H54 (cell line): Measurements from ENCODE around the gene LDLRAP1.
"Not testable (repeated sequence)": the region's sequence is repeated elsewhere in the genome, so short reads cannot be mapped to it uniquely, and the experiment has no call there.

Source experiments
- DNase-seq: peaks from one replicate; pipeline ENCODE4 v3.0.0; 2011; ENCODE audit warnings: low spot score, mixed read lengths; ENCODE audit not compliant: insufficient read length
- FAIRE-seq: peaks from 3 replicates; lab custom pipeline; 2011; peaks lifted over from hg19 to GRCh38; lab: Jason Lieb, UNC
- POLR2A ChIP-seq: IDR thresholded peaks from 2 replicates; pipeline ENCODE4 v1.6.1; 2011; ENCODE audit warnings: low read depth, mild to moderate bottlenecking, low read length

Gene LDLRAP1

GRCh38 chr1:25575191-25575590 lies 31.8 kb downstream of the LDLRAP1 start:
- DNase-seq (no peak), FAIRE-seq (no peak)
- no peak for TF ChIP-seq POLR2A

DNA sequence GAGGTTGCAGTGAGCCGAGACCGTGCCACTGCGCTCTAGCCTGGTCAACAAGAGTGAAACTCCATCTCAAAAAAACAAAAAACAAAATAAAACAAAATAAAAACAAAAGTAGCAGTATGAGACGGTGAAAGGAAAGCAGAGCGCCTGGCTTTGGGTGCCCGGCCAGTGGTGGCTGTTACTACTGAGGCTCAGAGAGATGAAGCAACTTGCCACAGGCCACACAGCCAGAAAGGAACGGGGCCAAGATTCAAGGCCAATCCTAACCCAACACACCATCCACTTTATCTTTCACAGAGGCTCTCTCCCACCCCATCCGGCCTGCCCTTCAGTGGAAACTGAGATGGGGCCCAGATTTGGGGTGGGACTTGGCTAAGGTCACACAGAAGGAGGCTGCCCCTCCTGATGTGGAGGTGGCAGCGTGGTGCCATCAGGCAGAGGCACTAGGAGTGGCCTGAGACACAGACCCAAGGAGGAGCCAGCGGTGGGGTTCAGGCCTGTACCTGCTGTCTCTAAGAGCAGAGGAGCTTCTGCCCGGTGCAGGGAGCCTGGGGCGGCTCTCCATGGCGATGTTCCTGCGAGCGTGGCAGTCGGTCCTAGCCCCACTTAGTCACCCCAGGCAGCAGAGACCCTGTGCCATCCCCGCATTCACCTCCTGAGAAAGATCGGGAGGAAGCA lies 33.2 kb downstream of the LDLRAP1 start:
- no peak for TF ChIP-seq POLR2A
- DNase-seq (no peak), FAIRE-seq (no peak)

DNA sequence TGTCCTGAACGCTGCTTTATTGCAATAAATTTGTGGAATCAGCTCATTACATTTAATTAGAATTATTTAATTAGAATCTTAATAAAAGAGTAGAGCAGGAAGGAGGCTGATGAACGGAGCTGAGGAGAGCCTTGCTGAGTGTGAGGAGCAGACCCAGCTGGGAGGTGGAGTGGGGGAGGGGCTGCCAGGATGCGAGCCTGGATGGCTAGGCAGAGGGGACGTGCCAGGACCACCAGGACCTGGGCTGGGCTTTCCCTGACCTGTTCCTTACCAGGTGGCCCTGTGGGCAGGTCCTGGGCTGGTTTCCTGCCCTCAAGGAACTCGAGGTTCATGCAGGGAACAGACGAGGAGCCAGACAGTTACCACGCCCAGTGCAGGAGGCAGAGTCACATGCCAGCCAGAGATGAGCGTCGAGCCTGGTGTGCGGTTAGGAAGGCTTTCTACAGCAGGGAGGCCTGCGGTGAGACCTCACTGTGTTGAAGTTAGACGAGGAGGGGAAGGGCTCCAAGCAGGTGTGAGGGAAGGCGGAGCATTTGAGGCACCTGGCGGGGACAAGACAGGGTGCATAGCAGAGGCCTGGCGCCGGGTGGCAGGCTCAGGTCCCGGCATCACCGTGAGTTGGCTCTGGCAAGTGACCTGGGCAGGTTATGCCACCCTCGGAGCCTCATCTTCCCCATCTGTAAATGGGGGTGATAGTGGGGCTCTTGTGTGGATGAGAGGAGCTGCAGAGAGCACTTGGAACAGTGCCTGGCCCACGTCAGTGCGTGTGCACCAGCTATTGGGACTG lies 33.9 kb downstream of the LDLRAP1 start:
- DNase-seq (no peak), FAIRE-seq (no peak)
- no peak for TF ChIP-seq POLR2A

GRCh38 chr1:25579292-25580252 lies 36.2 kb downstream of the LDLRAP1 start:
- TF ChIP-seq POLR2A = no peak
- DNase-seq (no peak), FAIRE-seq (no peak)

GRCh38 chr1:25580927-25581326 lies 37.5 kb downstream of the LDLRAP1 start:
- FAIRE-seq = no peak
- no peak for DNase-seq
- no peak for TF ChIP-seq POLR2A

- DNase-seq (no peak), FAIRE-seq (no peak)
- TF ChIP-seq POLR2A = no peak
Observed at GRCh38 chr1:25581764-25582163, 38.4 kb downstream of the LDLRAP1 start.

DNA sequence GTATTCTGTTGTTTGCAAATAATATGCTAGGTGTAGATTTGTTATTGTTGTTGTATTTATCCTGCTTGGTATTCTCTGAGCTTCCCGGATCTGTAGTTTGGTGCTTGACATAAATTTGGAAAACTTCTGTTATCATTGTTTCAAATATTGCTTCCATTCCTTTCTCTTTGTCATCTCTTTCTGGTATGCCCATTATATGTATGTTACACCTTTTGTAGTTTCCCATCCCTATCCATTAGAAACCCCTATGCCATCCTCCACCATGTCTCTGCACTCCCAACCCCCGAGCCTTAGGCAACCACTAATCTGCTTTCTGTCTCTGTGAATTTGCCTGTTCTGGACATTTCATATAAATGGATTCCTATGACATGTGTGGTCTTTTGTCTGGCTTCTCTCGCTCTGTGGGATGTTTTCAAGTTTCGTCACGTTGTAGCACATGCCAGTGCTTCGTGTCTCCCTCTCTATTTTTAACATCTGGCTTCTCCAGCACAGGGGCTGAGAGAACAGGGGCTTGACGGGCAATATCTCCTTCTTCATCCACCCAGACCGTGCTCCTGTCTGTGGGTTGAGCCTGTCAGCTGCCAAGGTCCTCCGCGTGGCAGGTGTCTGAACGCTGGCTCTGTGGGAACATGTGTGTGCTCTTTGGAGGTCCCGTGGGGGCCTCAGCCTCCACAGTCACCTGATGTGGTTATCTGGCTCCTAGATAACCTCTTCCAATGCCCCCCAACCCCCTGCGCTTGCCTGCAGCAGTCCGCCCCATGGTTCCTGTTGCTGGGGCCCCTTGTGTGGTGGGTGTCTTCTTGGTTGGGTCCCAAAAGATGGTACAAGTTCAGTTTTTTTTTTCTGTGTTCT lies 40.3 kb downstream of the LDLRAP1 start:
- no peak for FAIRE-seq
- TF ChIP-seq POLR2A = no peak
- no peak for DNase-seq

DNA sequence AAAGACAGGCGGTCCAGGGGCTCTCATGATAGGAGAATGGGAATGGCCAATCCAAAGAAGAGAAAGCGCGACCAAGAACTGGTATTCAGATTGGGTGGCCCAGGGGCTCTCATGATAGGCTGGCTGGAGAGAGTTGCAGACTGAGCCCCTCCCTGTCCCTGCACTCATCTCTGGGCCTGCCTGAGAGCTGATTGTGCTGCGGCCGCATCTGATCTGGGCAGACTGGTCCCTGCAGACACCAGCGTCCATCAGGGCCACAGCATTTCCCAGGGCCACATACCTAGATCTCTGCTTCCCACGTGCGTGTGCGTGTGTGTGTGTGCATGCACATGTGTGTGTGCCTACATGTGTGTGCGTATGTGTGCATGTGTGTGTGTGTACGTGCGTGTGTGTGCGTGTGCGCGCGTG lies 42.8 kb downstream of the LDLRAP1 start:
- TF ChIP-seq POLR2A = no peak

GRCh38 chr1:25587290-25587689 lies 43.9 kb downstream of the LDLRAP1 start:
- TF ChIP-seq POLR2A = no peak
- FAIRE-seq (no peak), DNase-seq (no peak)

More for the DNA sequence above, 42.8 kb downstream of the LDLRAP1 start:
- no peak for DNase-seq
- no peak for FAIRE-seq

GRCh38 chr1:25588224-25588623 lies 44.8 kb downstream of the LDLRAP1 start:
- not testable (repeated sequence) for DNase-seq, FAIRE-seq

DNA sequence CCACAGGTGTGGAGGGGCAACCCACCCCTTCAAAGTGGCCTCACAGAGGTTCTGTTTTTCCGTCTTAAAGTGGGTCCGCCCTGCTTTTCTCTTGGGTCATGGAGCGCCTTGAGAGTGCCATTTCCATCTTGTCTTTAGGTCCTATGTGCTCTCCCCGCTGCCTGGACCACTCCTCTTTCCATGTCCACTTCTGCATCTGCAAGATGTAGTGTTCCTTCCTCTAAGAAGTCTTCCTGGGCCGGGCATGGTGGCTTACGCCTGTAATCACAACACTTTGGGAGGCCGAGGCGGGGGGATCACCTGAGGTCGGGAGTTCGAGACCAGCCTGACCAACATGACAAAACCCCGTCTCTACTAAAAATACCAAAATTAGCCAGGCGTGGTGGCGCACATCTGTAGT lies 45.4 kb downstream of the LDLRAP1 start:
- not testable (repeated sequence) for FAIRE-seq, DNase-seq

DNA sequence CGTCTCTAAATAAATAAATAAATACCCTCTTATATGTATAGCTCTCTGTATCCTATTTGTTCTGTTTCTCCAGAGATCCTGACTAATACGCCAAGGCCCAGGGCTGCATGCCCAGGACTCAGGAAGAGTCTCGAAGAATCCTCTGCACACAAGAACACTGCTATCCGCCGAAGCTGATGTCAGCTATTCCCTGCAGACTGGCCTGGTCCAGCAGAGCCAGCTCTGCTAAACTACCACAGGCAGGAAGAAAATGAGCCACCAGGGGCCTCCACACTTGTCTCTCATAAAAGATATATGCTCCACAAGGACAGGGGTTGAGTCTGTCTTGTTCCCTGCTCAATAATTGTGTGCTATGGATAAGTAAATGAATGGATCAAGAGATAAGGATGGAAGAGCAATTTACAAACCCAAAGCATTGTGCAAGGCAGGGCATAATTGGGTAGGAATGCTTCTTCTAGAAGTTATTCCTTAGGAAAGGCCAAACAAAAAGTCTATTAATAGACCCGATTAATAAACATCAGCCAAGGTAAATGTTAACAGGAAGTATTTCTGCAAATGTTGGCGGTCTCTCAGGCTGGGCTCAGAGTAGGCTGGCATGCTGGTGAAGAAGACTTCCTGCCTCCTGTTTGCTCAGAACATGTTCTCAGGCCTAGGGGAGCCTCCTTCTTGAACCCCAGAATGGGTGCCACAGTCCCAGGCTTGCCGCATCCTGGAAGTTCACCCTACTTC lies 46.9 kb downstream of the LDLRAP1 start:
- DNase-seq = no peak
- FAIRE-seq = no peak
- no peak for TF ChIP-seq POLR2A
